OCI-LY3 (cell line): Measurements from ENCODE around the gene IFITM1.

Experiments
- H2AFZ ChIP-seq: fragments of 200-600, 300-600 bp; shearing (Covaris generic); 2 replicates; pipeline ENCODE4 v1.6.0; 2014; ENCODE audit warnings: antibody characterized with exemption, low read depth, low read length
- H3K27ac ChIP-seq: fragments of 200-600, 300-600 bp; sonication (generic); 2 replicates; pipeline ENCODE4 v1.5.1; 2014; ENCODE audit warnings: mild to moderate bottlenecking, low read length, moderate library complexity, mixed read lengths
- H3K27me3 ChIP-seq: fragments of 200-600, 300-600 bp; sonication (generic); 2 replicates; pipeline ENCODE4 v1.6.1; 2014; ENCODE audit warnings: low read depth, low read length, mixed read lengths
- H3K36me3 ChIP-seq: fragments of 200-600, 300-600 bp; sonication (generic); replicated peaks from 2 replicates; pipeline ENCODE3; 2014; ENCODE audit warnings: low read depth, low read length, mixed read lengths
- H3K4me1 ChIP-seq: fragments of 300-600, 200-600 bp; sonication (generic); 2 replicates; pipeline ENCODE4 v1.6.1; 2014; ENCODE audit warnings: low read length, mixed read lengths
- H3K4me2 ChIP-seq: fragments of 200-600, 300-600 bp; sonication (generic); 2 replicates; pipeline ENCODE4 v1.6.1; 2014; ENCODE audit warnings: low read length, mixed read lengths
- H3K4me3 ChIP-seq: fragments of 300-600, 200-600 bp; sonication (generic); 2 replicates; pipeline ENCODE4 v1.5.1; 2014; ENCODE audit warnings: antibody characterized with exemption, mild to moderate bottlenecking, low read length, moderate library complexity
- H3K79me2 ChIP-seq: fragments of 300-600, 200-600 bp; shearing (Covaris generic); 2 replicates; pipeline ENCODE4 v1.6.1; 2014; ENCODE audit warnings: mild to moderate bottlenecking, low read length, mixed read lengths
- H3K9ac ChIP-seq: fragments of 300-600, 200-600 bp; shearing (Covaris generic); 2 replicates; pipeline ENCODE4 v1.6.0; 2014; ENCODE audit warnings: mild to moderate bottlenecking, low read length, moderate library complexity
- H3K9me3 ChIP-seq: fragments of 200-600, 300-600 bp; shearing (Covaris generic); 2 replicates; pipeline ENCODE4 v1.6.1; 2014; ENCODE audit warnings: low read length, mixed read lengths; ENCODE audit not compliant: insufficient read depth
- H4K20me1 ChIP-seq: fragments of 200-600, 300-600 bp; sonication (generic); 2 replicates; pipeline ENCODE4 v1.6.1; 2016; ENCODE audit warnings: low read length, mixed read lengths; ENCODE audit not compliant: insufficient read depth
- CTCF ChIP-seq: fragments of 200-600, 300-600 bp; sonication (generic); IDR thresholded peaks from 2 replicates; pipeline ENCODE4 v1.5.1; 2014; ENCODE audit warnings: antibody characterized with exemption, low read length, low read depth
- EZH2phosphoT487 ChIP-seq: fragments of 200-600 bp; shearing (Covaris generic); IDR thresholded peaks from 2 replicates; pipeline ENCODE4 v1.6.1; 2018; ENCODE audit warnings: antibody characterized with exemption, mixed run types, low read depth

IFITM1 gene

GRCh38 chr11:290621-291231 lies 23.1 kb upstream of the IFITM1 start:
- Histone ChIP-seq H3K27ac (no peak overlapping the region), H3K36me3 (peaks cover 10% of the 10 kb centered on the region), H3K9me3 (no peaks in the 10 kb centered on the region), H3K4me3 (no peak overlapping the region), H4K20me1 (no peaks in the 10 kb centered on the region), H3K9ac (no peak overlapping the region), H3K27me3 (peaks cover 9% of the 10 kb centered on the region; the same call in 1 of the 2 replicates), H3K4me1 (peaks cover 12% of the 10 kb centered on the region), H2AFZ (no peak overlapping the region), H3K79me2 (no peaks in the 10 kb centered on the region; the same call in 1 of the 2 replicates), H3K4me2 (no peak overlapping the region)
- no peak for TF ChIP-seq EZH2phosphoT487
- TF ChIP-seq CTCF: no peak

GRCh38 chr11:291281-292210 lies 22.3 kb upstream of the IFITM1 start:
- H2AFZ ChIP-seq: no peak overlapping the region
- H3K4me2 ChIP-seq: no peak overlapping the region
- H3K9ac ChIP-seq: no peak overlapping the region

GRCh38 chr11:292211-293121 lies 21.4 kb upstream of the IFITM1 start:
- Histone ChIP-seq H3K36me3 (peaks cover 10% of the 10 kb centered on the region), H3K4me2 (no peak overlapping the region)
- TF ChIP-seq CTCF (no peak), EZH2phosphoT487 (no peak)

More at GRCh38 chr11:291281-292210, 22.3 kb upstream of the IFITM1 start:
- no peak for TF ChIP-seq CTCF
- no peak for TF ChIP-seq EZH2phosphoT487
- Histone ChIP-seq H4K20me1 (no peaks in the 10 kb centered on the region), H3K36me3 (peaks cover 10% of the 10 kb centered on the region), H3K27me3 (peaks cover 9% of the 10 kb centered on the region; the same call in 1 of the 2 replicates), H3K9me3 (no peaks in the 10 kb centered on the region), H3K79me2 (no peaks in the 10 kb centered on the region; the same call in 1 of the 2 replicates), H3K4me3 (no peak overlapping the region), H3K27ac (no peak overlapping the region), H3K4me1 (peaks cover 12% of the 10 kb centered on the region)

More at GRCh38 chr11:292211-293121, 21.4 kb upstream of the IFITM1 start:
- H3K9ac ChIP-seq: no peak overlapping the region
- H3K4me1 ChIP-seq: peaks cover 12% of the 10 kb centered on the region
- no peaks in the 10 kb centered on the region; the same call in 1 of the 2 replicates for H3K79me2 ChIP-seq
- no peak overlapping the region for H3K4me3 ChIP-seq
- H3K27me3 ChIP-seq: peaks cover 9% of the 10 kb centered on the region; the same call in 1 of the 2 replicates
- no peak overlapping the region for H3K27ac ChIP-seq
- no peaks in the 10 kb centered on the region for H4K20me1 ChIP-seq
- H3K9me3 ChIP-seq: no peaks in the 10 kb centered on the region
- H2AFZ ChIP-seq: no peak overlapping the region
